Caco-2 (cell line): ENCODE results near the gene BAZ2B. TPM values are rescaled to one million over a fixed set of nuclear protein-coding genes. Genes with fewer than 3 reads are reported as not detected.
"Not testable (repeated sequence)": the region's sequence is repeated elsewhere in the genome, so short reads cannot be mapped to it uniquely, and the experiment has no call there.

ENCODE experiments used
- BruUV-seq: library from RNA; stranded (reverse); fragments of 400-500 nt; replicated peaks from 2 replicates; lab custom pipeline; 2021; lab: Mats Ljungman, UMichigan
- CTCF ChIA-PET: fragments of 300-600 bp; sonication (Branson Sonifier 250); formaldehyde crosslinking; loops from one replicate; lab custom pipeline; 2022; ENCODE audit warnings: antibody characterized with exemption; lab: Charles Lee
- POLR2A ChIA-PET: fragments of 300-600 bp; sonication (Branson Sonifier 250); formaldehyde crosslinking; loops from one replicate; lab custom pipeline; 2022; ENCODE audit warnings: antibody characterized with exemption; lab: Charles Lee
- DNase-seq, 2 experiments: peaks; one replicate each; pipeline versions ENCODE4 v3.0.0 to v3.0.0-alpha.2; 2020 to 2022
- H3K27me3 ChIP-seq: replicated peaks from 2 replicates; pipeline ENCODE4 v1.6.0; 2011; ENCODE audit warnings: low read length; ENCODE audit not compliant: control insufficient read depth, insufficient read depth
- H3K36me3 ChIP-seq: 2 replicates; pipeline ENCODE4 v1.5.1; 2011; ENCODE audit warnings: low read length; ENCODE audit not compliant: control insufficient read depth, insufficient read depth
- H3K4me1 ChIP-seq: fragments of 250-450 bp; sonication (Bioruptor Pico); 2 replicates; pipeline ENCODE4 v1.5.1; 2020; ENCODE audit warnings: mild to moderate bottlenecking
- H3K4me3 ChIP-seq: 2 replicates; pipeline ENCODE4 v1.5.1; 2011; ENCODE audit warnings: low read depth, mild to moderate bottlenecking, control low read depth, low read length
- H3K9me3 ChIP-seq: fragments of 250-450 bp; sonication (Bioruptor Pico); 2 replicates; pipeline ENCODE4 v1.5.1; 2020; ENCODE audit warnings: mild to moderate bottlenecking, moderate library complexity
- H3K27ac Mint-ChIP-seq: one replicate; pipeline ENCODE4 v1.8.0; 2022; ENCODE audit warnings: mixed read lengths; ENCODE audit not compliant: unreplicated experiment
- H3K27me3 Mint-ChIP-seq: one replicate; pipeline ENCODE4 v1.8.0; 2022; ENCODE audit warnings: mixed read lengths; ENCODE audit not compliant: insufficient read depth, unreplicated experiment
- H3K36me3 Mint-ChIP-seq: one replicate; pipeline ENCODE4 v1.8.0; 2022; ENCODE audit warnings: mild to moderate bottlenecking, mixed read lengths; ENCODE audit not compliant: insufficient read depth, unreplicated experiment
- H3K4me1 Mint-ChIP-seq: one replicate; pipeline ENCODE4 v1.8.0; 2022; ENCODE audit warnings: low read depth, mixed read lengths; ENCODE audit not compliant: unreplicated experiment
- H3K4me3 Mint-ChIP-seq: one replicate; pipeline ENCODE4 v1.8.0; 2022; ENCODE audit warnings: mild to moderate bottlenecking, moderate library complexity, mixed read lengths; ENCODE audit not compliant: unreplicated experiment
- H3K9me3 Mint-ChIP-seq: one replicate; pipeline ENCODE4 v1.8.0; 2022; ENCODE audit warnings: mixed read lengths; ENCODE audit not compliant: unreplicated experiment
- CTCF ChIP-seq, 2 experiments: fragments of 200-600 bp in 1 of 2; IDR thresholded peaks; 1 replicate in 1 of 2; 2 replicates in 1 of 2; pipeline versions ENCODE4 v1.5.1 to v1.8.0; 2011 to 2022; ENCODE audit warnings: antibody characterized with exemption in 1 of 2, control low read depth in 1 of 2, inconsistent platforms in 1 of 2, low read depth in 1 of 2, low read length in 1 of 2, mild to moderate bottlenecking in 1 of 2, moderate library complexity in 1 of 2; ENCODE audit not compliant: insufficient read depth in 1 of 2, severe bottlenecking in 1 of 2, unreplicated experiment in 1 of 2
- intact Hi-C: fragments of 100-400 bp; cut with micrococcal nuclease; formaldehyde crosslinking; loops from one replicate; pipeline ENCODE4 v1.10.0; 2022; ENCODE audit not compliant: unreplicated experiment
- total RNA-seq: library from RNA; stranded (reverse); gene quantifications from 2 replicates; pipeline ENCODE4 v1.2.3, GENCODE V29; 2022

BAZ2B gene
- total RNA-seq, 1 experiment from 2014 or later: 32.9 TPM

GRCh38 chr2:159410276-159410675 is 206.1 kb downstream of the BAZ2B start:
- ChIA-PET POLR2A (no interaction called here), CTCF (no interaction called here)
- no peak overlapping the region for H3K4me3 Mint-ChIP-seq
- H3K4me1 ChIP-seq: no peaks in the 10 kb centered on the region
- no peaks in the 10 kb centered on the region for H3K27me3 ChIP-seq
- no peak for TF ChIP-seq CTCF (IDR thresholded peaks at IDR 0.05; ENCODE audit: insufficient read depth in 1 of 2, low read depth in 1 of 2, low read length in 1 of 2, severe bottlenecking in 1 of 2, unreplicated experiment in 1 of 2)
- H3K9me3 ChIP-seq: no peaks in the 10 kb centered on the region
- H3K4me1 Mint-ChIP-seq: no peaks in the 10 kb centered on the region
- no peak for DNase-seq
- no peaks in the 10 kb centered on the region for H3K9me3 Mint-ChIP-seq
- H3K36me3 ChIP-seq: no peaks in the 10 kb centered on the region
- no peak overlapping the region for H3K4me3 ChIP-seq
- H3K36me3 Mint-ChIP-seq: no peaks in the 10 kb centered on the region
- BruUV-seq: no TSS peak
- no peaks in the 10 kb centered on the region for H3K27me3 Mint-ChIP-seq
- H3K27ac Mint-ChIP-seq: no peak overlapping the region
- intact Hi-C loops: no loop called here

- no peak for DNase-seq
- POLR2A ChIA-PET: no interaction called here
- no peaks in the 10 kb centered on the region for H3K4me1 ChIP-seq
- Mint-ChIP-seq H3K36me3 (peaks cover 5% of the 10 kb centered on the region), H3K27me3 (no peaks in the 10 kb centered on the region), H3K4me3 (no peak overlapping the region), H3K4me1 (no peaks in the 10 kb centered on the region), H3K9me3 (no peaks in the 10 kb centered on the region), H3K27ac (no peak overlapping the region)
- no peaks in the 10 kb centered on the region for H3K27me3 ChIP-seq
- TF ChIP-seq CTCF (IDR thresholded peaks at IDR 0.05; ENCODE audit: insufficient read depth in 1 of 2, low read depth in 1 of 2, low read length in 1 of 2, severe bottlenecking in 1 of 2, unreplicated experiment in 1 of 2): no peak
- intact Hi-C loops: no loop called here
- no peaks in the 10 kb centered on the region for H3K9me3 ChIP-seq
- no peaks in the 10 kb centered on the region for H3K36me3 ChIP-seq
- BruUV-seq: no TSS peak
- H3K4me3 ChIP-seq: no peak overlapping the region
- CTCF ChIA-PET: no interaction called here
Measured at GRCh38 chr2:159409116-159409800, 207.1 kb downstream of the BAZ2B start.

- Histone ChIP-seq H3K4me1 (no peaks in the 10 kb centered on the region), H3K9me3 (no peaks in the 10 kb centered on the region), H3K27me3 (no peaks in the 10 kb centered on the region), H3K4me3 (no peak overlapping the region), H3K36me3 (no peaks in the 10 kb centered on the region)
- POLR2A ChIA-PET: no interaction called here
- CTCF ChIA-PET: no interaction called here
- Mint-ChIP-seq H3K36me3 (peaks cover 5% of the 10 kb centered on the region), H3K4me3 (no peak overlapping the region), H3K9me3 (no peaks in the 10 kb centered on the region), H3K27ac (no peak overlapping the region), H3K4me1 (no peaks in the 10 kb centered on the region), H3K27me3 (no peaks in the 10 kb centered on the region)
- no TSS peak for BruUV-seq
- intact Hi-C loops: no loop called here
- no peak for TF ChIP-seq CTCF (IDR thresholded peaks at IDR 0.05; ENCODE audit: insufficient read depth in 1 of 2, low read depth in 1 of 2, low read length in 1 of 2, severe bottlenecking in 1 of 2, unreplicated experiment in 1 of 2)
- DNase-seq: no peak
Measured at GRCh38 chr2:159402790-159403189, 213.6 kb downstream of the BAZ2B start.

GRCh38 chr2:159402160-159402559 is 214.2 kb downstream of the BAZ2B start:
- BruUV-seq, H3K27ac Mint-ChIP-seq, H3K4me3 Mint-ChIP-seq: not testable (repeated sequence)

More at GRCh38 chr2:159402160-159402559, 214.2 kb downstream of the BAZ2B start:
- intact Hi-C loops, POLR2A ChIA-PET, H3K4me1 ChIP-seq, H3K36me3 ChIP-seq, H3K27me3 ChIP-seq, H3K4me3 ChIP-seq, H3K9me3 Mint-ChIP-seq, H3K27me3 Mint-ChIP-seq, CTCF ChIA-PET, H3K4me1 Mint-ChIP-seq, H3K36me3 Mint-ChIP-seq, H3K9me3 ChIP-seq, DNase-seq: not testable (repeated sequence)
